Kidney tubule cell (primary cell): ENCODE results near the gene DOC2B.
"Not testable (repeated sequence)": the region's sequence is repeated elsewhere in the genome, so short reads cannot be mapped to it uniquely, and the experiment has no call there.

Experiments
- DNase-seq: peaks from one replicate; pipeline ENCODE4 v3.0.0-alpha.2; 2018; ENCODE audit warnings: low spot score

Gene DOC2B

DNA sequence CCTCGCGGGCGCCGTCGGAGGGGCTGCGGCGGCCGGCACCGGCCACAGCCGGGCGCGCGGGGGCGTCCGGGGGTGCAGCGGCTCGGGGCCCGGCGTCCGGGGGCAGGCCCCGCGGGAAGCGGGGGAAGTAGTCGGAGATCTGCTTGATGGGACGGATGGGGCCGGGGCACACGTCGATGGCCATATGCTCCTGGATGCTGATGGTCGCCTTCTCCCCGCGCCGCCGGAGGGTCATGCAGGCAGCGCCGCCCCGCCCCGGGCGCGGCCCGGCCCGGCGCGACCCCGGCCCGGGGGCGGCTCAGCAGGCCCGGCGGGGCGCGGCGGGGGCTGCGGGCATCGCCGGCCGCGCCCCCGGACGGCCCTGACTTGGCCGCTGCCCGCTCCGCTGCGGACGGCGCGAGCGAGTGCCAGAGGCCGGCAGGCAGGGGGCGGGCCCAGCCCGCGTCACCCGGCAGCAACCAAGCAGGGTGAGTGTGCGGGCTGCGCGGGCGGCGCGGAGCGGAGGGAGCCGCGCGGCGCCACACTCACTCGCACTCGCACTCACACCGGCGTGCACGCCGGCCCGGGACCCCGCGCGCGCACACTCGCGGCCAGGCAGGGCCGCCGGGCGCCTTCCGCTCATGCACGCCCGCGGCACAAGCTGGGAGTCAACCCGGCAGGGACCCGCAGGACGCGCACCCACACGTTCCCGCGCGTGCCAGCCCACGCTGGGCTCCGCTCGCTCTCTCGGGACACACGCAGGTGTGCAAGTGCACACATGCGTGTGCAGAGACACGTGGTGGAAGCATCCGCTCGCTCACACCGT, at the start of gene DOC2B:
TSS of gene DOC2B (minus strand) at position 406 of the 805 bp plus-strand sequence. CDS start at position 235, 171 bp downstream.
- peak; percentile 29 for DNase-seq

DNA sequence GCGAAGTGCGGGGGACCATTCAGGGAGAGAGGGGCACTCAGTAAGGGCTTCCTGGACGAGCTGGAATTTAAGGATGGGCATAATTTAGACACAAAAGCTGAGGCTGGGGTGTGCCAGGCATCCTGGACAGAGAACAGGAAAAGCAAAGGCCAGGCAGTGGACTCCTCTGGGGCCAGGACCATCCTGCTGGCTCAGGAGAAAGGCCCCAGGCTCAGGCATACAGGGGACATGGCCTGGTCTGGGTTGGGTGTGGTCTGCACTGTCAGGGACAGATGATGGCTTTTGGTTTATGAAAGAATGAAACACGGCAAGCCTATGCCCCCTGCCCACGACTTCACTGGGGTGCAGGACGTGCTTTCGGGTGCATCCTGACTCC, 48.9 kb upstream of the DOC2B start:
- no peak for DNase-seq

DNA sequence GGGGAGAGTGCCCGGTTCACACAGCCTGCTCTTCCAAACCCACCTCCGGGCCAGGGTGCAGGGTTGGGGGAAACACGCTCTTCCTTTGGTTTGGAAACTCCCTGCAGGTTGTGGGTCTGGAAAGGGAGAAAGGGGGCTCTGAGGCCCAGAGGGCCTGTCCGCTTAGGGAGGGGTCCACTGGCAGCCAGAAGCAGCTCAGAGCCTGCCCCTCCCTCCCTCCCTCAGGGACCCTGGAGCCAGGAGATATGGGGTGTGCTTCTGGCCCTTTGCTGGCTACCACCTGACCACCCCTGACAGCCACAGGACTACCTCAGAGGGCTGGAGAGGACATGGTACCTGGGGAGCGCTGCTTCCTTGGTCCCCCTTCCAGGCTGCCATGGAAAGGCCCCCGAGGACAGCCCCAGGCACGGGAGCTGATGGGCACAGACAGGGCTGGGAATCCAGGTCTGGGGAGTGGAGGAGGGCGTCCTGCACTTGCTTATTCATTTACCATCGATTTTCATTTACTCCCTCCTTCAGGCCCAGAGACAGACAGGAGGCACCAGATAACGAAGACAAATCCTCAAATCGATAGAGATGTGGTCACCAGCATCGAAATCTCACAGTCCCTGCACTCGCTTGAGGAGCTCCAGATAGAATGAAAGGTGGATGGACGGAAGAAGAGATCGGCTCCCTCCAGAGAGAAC, 48.4 kb upstream of the DOC2B start:
- no peak for DNase-seq

DNA sequence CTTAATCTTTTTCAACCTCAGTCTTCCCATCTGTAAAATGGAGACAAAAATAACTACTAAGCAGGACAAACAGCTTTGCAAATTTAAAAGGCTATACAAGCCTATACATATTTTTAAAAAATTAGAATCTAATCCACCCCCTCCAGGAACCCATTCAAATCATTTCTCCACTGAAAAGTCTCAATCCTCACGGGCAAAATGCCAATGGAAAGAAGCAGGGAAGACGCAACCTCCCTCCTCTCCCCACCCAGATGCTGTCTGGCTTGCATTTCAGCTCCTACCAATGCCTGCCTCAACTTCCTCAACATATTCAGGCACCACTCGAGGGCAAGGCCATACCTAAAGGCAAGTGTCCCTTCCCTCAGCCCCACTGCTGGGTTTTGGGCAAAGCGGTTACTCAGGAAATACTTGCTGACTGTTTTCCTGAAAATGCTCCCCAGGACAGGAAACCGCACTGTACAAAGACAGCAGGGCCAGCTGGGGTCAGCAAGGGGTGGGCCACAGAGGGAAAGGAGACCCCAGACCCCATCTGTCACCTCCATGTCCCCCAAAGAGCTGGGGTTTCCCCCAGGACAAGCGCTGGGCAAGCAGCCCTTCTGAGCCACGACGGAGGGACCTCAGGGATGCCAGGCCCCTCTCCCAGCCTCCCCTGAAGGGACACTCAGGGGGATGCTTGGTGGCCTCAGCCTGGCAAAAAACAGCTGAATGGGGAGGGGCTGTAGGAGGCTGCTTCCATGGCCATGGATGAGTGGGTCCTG, 47.7 kb upstream of the DOC2B start:
- DNase-seq: no peak

DNA sequence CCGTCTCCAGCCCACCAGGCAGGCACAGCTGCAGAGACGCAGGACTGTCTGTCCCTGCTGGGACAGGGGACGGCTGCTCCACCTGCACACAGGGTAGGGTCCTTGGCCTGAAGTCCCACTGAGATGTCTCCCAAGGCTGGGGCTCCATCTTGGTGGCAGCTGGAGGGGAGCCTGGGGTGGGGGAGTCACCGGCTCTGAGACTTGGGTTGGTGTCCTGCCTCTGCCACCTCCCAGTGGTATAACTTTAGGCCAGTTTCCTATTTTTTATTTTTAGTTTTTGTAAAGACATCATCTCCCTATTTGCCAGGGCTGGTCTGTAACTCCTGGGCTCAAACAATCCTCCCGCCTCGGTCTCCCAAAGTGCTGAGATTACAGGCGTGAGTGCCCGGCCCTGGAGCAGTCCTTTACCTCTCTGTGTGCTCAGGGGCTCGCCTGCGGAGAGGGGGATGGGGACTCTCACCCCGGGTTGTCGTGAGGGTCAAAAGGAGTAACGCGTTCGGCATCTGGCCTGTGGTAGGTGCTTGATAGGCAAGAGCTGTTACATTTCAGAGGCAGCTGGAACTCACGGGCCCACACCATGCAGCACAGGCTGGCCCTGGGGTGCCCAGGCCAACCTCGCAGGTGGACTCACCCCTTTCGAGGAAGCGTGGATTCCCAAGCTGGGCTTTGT, 46.6 kb upstream of the DOC2B start:
- no peak for DNase-seq

DNA sequence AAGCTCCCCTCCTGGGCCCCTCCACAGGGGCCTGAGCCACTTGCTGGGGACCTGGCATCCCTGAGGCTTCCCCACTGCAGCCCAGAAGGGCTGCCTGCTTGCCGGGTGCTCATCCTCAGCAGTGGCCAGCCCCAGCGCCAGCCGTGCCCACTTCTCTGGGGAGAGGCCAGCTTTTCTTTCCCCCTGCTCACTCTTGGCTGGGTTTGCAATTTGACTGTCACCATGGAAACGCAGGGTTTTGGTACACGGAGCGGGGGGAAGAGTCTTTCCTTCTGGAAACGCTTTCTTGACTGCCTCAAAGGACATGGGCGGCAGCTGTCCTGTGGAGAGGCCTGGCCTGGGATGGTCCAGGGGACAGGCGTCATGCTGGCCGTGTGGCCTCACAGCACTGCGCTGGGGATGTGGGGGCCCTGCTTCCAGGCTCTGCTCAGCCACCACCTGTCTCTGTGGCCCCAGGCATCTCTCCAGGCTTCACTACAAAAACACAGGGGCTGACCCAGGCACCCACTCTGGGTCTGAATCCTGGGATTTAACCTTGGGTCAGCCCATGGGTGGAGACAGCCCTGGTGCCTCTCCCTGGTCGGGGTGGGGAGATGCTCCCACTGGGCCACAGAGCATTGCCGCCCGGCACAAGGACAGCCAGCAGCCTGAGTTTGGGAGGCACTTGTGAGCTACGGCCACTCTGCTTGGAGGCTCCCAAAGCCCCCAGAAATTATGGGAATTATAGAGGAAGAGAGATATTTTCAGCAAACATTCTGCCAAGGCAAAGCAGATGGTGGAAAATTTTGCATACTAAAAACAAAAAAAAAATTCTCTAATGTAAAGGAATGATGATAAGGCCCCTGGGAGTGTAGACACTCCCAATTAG, 45.9 kb upstream of the DOC2B start:
- DNase-seq: no peak

DNA sequence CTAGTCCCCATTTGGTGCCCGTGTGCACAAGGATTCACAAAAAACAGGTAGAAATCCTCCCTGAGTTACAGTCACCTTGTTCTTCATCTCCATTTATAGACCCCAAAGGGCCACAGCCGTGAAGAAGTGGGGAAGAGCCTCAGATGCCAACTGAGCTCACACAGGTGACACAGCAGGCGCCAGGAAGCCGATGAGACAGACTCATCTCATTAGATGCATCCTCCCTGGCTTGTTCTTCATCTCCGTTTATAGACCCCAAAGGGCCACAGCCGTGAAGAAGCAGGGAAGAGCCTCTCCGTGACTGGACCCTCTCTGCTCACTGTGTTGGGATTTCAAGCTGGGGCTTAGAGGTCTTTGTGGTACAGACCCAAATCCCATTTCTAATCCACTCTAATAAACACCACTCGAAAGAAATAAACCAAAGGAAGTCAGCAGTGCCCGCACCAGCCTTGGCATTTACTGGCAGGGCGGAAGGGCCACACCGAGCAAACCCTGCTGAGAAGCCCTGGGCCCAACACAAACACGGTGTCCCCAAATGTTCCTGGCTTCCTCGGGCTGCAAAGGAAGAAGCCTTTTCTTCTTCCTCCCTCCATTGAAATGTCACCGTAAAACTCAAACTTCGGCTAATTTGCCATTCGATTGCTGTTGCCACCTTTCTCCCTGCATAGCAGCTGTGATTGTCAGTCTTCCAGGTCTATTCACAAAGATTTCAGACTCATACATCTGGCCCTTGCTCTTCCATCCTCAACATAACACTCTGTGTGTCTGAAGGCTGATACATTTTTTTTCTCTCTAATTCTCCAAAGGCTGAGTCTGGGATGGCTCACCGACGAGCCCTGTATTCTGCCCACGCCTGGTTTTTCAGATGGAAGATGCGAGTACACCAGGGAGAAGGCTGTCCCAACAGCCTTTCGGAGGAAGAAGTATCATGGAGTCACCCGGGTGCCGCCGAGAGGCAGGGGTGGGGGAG, 44.9 kb upstream of the DOC2B start:
- DNase-seq: no peak

DNA sequence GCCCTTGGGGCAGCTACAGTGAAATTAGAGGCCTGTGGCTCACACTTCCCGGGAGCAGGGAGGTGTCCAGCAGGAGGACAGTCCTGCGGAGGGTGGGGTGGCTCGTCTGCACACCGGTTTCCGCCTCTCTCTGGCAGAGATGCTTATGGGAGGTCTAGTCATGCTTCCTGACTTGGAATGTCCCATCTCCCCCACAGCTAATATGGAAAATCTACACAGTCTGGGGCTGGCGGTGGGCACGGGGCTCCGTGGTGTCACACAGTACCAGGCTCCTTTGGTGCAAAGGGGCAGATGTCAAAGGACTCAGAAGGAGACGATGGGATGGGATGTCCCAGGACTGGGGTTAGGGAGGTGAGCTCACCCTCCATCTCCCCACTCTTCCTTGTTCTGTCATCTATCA, 44.1 kb upstream of the DOC2B start:
- DNase-seq: no peak

DNA sequence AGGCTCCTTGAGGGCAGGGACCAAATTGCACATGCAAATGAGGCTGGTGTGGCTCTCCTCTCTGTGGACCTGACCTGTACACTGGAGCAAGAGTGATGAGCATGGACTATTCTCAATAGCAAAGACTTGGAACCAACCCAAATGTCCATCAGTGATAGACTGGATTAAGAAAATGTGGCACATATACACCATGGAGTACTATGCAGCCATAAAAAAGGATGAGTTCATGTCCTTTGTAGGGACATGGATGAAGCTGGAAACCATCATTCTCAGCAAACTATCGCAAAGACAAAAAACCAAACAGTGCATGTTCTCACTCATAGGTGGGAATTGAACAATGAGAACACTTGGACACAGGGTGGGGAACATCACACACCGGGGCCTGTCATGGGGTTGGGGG, 43.1 kb upstream of the DOC2B start:
- DNase-seq: not testable (repeated sequence)

DNA sequence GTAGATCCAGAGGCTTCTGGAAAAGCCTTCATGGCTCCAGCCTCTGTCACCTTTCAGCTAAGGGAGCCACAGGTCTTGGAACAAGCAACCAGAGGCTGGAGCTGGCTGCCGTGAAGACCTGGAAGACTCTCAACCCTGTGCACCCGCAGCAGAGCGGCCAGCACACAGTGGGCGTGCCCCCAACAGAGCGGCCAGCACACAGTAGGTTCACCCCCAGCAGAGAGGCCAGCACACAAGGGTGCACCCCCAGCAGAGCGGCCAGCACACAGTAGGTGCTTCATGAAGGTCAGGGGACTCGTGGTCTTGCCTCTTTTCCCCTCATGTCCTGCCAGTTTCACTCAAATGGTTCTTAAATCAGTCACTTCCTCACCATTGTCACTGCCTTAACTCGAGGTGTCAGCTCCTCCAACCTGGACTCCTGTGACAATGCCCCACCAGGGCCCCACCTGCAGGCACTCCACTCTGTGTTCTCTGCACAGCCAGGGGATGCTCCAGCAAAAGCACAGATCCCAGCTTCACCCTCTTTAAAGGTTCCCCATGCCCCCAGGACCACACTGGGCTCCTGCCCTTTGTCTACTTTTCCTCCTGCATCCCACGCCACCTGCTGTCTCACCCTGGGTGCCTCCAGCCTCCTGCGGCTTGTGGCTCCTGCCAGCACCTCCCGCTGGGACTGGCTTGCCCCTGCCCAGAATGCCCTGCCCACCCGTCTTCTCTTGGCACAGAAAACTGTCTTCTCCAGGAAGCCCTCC, 42.4 kb upstream of the DOC2B start:
- DNase-seq: no peak

DNA sequence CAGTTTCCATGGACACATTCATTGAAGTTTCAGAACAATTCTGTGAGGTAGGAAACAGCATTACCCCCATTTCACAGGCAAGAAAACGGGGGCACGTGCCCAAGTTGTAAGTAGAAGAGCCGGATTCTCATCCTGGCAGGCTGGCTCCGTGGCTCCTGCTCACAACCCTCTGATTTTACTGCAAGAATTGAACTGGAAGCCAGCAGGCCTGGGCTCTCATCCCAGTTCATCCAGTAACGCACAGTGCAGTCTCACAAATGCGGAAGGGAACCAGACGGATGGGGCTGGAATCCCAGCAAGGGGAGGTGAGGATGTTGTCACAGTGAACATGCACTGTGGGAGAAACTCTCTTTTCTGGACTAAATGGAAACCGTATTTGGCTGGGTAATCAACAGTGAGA, 40.7 kb upstream of the DOC2B start:
- no peak for DNase-seq

DNA sequence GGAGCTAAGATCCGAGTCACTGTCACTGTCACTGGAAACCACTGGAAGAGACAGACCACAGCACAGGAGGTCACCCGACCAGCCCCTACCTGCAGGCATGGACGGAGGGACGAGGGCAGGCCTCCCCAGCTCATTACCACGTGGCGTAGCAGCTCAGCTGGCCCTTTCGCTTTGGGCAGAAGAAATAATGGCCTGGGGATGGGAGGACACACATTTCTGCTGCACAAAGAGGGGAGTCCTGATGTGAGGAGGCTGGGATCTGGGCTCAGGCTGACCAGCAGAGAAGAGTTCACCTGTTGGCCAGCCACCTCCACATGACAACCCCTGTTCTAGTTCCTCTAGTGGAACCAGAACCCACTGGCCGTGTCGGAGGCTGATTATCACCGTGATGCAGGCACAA, 38.2 kb upstream of the DOC2B start:
- DNase-seq: no peak

DNA sequence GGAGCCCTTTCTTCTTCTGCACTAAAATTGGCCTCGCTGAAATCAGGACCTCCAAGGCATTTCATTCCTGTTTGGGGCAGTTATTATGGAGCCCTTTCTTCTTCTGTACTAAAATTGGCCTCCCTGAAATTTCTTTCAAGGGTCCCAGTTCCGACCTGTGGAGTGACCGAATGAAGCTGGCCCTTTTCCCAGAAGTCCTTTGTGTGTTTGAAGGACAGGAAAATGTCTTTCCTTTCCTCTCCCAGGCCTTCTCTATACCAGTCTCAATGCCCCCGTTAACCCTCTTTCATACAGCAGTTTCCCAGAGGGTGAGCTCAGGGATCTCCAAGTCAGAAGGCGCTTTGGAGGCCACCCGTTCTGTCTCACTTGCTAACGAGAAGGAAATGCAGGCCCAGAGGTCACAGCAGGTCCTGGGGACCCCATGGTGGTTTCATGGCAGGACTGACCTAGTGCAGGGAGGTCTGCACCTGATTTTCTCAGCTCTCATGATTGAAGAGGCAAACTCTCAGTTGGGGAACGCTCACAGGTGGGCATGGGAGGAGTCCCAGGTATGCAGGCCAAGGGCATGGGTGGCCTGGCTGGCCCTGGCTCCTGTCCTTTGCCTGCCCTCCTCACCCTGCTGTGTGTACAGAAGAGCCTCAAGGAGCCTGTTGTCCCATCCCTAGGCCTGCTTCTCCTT, 37.1 kb upstream of the DOC2B start:
- DNase-seq: no peak

DNA sequence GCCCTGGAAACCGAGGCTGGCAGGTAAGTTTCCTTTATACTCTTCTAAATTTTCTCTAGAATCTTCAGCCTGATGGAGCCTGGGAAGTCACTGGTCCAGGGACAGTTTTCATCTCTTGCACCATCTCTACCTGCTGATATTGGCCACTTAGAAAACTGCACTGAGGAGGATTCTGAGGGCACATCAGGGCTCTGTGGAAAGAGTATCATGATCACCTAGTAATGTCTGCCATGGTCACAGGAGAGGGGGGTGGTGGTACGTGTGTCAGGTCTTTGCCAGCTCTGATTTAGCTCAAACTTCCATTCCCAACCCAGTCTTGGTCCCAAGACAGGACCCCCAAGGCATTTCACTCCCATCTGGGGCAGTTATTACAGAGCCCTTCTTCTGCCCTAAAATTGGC, 35.2 kb upstream of the DOC2B start:
- no peak for DNase-seq

DNA sequence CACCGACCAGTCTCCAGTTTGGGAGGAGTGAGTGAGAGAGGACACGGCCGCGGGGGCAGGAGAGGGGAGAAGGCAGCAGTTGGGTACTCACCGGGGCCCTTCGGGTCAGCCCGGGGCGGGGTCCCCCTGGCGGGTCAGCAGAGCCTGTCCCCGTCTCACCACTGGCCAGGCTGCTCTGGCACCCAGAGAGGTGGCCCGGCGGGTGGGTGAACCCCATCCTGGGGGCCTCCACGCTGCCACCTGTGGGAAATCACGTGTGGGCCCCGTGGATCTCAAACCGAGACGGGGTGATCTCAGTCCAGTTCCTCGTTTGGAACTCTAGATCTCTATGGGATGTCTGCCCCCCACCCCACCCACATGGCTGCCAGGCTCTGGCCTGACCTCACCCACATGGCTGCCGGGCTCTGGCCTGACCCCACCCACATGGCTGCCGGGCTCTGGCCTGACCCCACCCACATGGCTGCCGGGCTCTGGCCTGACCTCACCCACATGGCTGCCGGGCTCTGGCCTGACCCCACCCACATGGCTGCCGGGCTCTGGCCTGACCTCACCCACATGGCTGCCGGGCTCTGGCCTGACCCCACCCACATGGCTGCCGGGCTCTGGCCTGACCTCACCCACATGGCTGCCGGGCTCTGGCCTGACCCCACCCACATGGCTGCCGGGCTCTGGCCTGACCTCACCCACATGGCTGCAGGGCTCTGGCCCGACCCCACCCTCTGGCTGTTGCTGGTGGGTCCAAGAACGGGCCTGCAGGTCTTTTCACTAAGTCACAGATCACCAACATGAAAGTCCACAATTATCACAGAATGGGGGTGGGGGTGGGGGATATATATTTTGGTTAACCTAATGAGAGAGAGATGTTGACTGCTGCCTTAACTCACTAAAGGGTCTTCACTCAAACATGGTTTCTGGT, 34.4 kb upstream of the DOC2B start:
- DNase-seq: not testable (repeated sequence)

DNA sequence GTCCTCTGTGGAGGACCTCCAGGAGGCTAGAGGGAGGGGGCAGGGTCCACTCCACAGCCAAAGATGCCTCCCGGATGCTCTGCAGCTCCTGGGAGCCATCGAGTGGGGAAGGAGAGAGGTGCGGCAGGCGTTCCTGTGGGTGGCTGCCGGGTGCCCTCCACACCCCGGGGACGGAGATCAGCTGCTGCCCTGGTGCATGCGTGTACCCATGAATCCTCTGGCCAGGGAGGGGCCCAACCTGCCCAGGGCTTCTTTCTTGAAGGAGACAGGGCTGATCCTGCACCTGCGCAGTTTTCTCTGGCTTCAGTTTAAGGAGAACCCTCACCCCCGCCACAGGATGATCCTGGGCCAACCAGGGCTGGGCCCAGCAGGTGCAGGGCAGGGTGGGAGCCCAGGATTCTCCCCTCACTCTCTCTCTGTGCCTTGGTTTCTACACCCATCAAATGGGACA, 33.5 kb upstream of the DOC2B start:
- no peak for DNase-seq

DNA sequence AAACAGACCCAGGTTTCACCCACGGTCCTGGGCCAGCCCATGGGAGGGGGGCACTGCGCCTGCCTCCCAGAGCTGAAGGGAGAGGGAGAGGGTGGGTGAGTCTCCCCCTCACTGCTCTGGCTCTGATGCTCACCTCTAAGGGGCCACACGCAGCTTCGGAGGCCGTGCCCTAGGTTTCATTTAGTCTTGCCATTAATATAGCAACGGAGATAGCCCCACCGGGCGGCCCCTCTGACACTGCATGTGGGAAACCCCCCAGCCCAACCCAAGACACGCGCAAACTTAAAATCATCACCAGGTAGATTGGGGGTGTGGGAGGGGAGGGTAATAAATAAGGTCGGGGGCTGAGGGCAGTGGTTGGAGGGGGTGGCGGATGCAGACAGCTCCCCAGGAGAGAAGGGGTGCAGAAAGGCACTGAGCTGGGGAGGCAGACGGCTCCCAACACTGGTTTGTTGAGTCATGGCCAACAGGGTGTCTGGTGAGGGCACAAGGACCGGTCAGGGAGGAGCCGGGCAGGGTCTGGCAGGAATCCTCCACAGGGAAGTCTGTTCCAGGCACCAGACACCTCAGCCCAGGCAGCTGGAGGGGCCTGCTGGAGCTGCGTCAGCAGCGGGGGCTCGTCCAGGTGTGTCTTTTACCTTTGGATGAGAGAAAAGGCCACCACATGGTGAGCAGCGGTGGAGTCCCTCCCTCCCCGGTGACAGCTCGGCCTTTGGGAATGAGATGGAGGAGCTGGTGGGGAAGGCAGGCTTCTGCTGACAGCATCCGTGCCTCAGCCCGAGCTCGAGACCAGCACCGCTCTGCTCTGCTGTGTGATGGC, 32.0 kb upstream of the DOC2B start:
- no peak for DNase-seq
